HG03066 (cell line): ENCODE data around the gene GOLGA8B.
"Not testable (repeated sequence)": the region's sequence is repeated elsewhere in the genome, so short reads cannot be mapped to it uniquely, and the experiment has no call there.

Experiments used
- ATAC-seq: cut with Tn5 transposase; IDR thresholded peaks from one replicate; pipeline ENCODE4 v1.9.1; 2021; ENCODE audit warnings: low read depth; ENCODE audit not compliant: unreplicated experiment

Gene GOLGA8B

GRCh38 chr15:34598799-34599585 lies 15.5 kb upstream of the GOLGA8B start:
- ATAC-seq = no peak

- ATAC-seq = no peak
Observed at GRCh38 chr15:34597316-34597715, 13.9 kb upstream of the GOLGA8B start.

- ATAC-seq = no peak
Observed at GRCh38 chr15:34594361-34594760, 10.9 kb upstream of the GOLGA8B start.

GRCh38 chr15:34591306-34591705 lies 7.9 kb upstream of the GOLGA8B start:
- no peak for ATAC-seq

- no peak for ATAC-seq
Observed at GRCh38 chr15:34588046-34588674, 4.7 kb upstream of the GOLGA8B start.

GRCh38 chr15:34585966-34586365 lies 2.5 kb upstream of the GOLGA8B start:
- not testable (repeated sequence) for ATAC-seq

- no peak for ATAC-seq
Observed at GRCh38 chr15:34584996-34585395, 1.5 kb upstream of the GOLGA8B start.

GRCh38 chr15:34584330-34584668 lies 848 bp upstream of the GOLGA8B start:
- ATAC-seq = no peak

GRCh38 chr15:34582461-34583371 lies 735 bp downstream of the GOLGA8B start:
- ATAC-seq = peak; percentile 42

- ATAC-seq = not testable (repeated sequence)
Observed at GRCh38 chr15:34581687-34582460, 1.6 kb downstream of the GOLGA8B start.

- no peak for ATAC-seq
Observed at GRCh38 chr15:34581043-34581365, 2.4 kb downstream of the GOLGA8B start.

GRCh38 chr15:34580251-34581042 lies 3.0 kb downstream of the GOLGA8B start:
- ATAC-seq = not testable (repeated sequence)

GRCh38 chr15:34578283-34578674 lies 5.2 kb downstream of the GOLGA8B start:
- no peak for ATAC-seq

GRCh38 chr15:34577658-34578282 lies 5.7 kb downstream of the GOLGA8B start:
- not testable (repeated sequence) for ATAC-seq

GRCh38 chr15:34575035-34575434 lies 8.4 kb downstream of the GOLGA8B start:
- not testable (repeated sequence) for ATAC-seq

- not testable (repeated sequence) for ATAC-seq
Observed at GRCh38 chr15:34572921-34573320, 10.5 kb downstream of the GOLGA8B start.

- ATAC-seq = not testable (repeated sequence)
Observed at GRCh38 chr15:34572019-34572641, 11.3 kb downstream of the GOLGA8B start.

- ATAC-seq = not testable (repeated sequence)
Observed at GRCh38 chr15:34569670-34570396, 13.6 kb downstream of the GOLGA8B start.
